DMS79 (cell line): ENCODE measurements around the gene GTF2A2.
A peak's percentile ranks its signal among the peaks of the same experiment; 100 is the strongest.
"Not testable (repeated sequence)": the region's sequence is repeated elsewhere in the genome, so short reads cannot be mapped to it uniquely, and the experiment has no call there.

Experiments used
- DNase-seq: peaks from one replicate; lab custom pipeline; 2025; lab: John Stamatoyannopoulos, UW

GTF2A2 gene, protein sequence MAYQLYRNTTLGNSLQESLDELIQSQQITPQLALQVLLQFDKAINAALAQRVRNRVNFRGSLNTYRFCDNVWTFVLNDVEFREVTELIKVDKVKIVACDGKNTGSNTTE

DNA sequence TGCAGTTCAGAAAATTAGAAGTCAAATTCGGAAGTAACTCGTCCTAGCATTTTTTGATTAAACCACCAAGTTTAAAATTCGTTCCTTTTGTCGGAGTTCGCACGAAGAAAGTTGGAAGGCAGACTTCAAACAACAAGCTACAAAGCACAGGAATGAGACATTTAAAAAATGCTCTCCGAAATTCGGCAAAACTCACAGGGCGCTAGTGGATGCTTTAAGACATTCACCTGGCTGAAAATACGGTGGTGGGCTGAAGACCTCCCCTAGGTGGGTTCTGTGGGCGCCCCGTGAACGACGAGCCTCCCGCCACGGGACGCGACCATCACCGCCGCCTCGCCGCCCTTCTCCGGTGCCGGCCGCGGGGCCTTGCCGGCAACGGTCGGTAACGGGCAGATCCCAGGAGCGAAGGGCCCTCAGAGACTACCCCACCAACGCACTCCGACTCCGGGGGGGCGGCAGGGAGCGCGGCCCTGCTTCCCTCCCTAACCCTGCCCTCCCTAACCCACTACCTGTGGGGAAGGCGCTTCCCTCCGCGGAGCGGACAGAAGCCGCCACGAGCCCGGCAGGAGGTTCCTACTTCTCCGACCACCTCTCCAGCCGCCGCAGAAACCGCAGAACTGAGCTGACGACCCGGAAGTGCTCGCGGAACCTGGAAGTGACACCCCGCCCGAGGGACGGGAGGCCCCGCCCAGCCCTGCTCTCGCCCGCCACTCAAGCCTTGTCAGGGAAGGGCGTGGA is at the start of gene GTF2A2:
Gene GTF2A2, minus strand, starts transcription at position 619 of the 738 bp plus-strand sequence. CDS start 5,238 bp downstream, outside the sequence.
- peak; percentile 66 for DNase-seq

DNA sequence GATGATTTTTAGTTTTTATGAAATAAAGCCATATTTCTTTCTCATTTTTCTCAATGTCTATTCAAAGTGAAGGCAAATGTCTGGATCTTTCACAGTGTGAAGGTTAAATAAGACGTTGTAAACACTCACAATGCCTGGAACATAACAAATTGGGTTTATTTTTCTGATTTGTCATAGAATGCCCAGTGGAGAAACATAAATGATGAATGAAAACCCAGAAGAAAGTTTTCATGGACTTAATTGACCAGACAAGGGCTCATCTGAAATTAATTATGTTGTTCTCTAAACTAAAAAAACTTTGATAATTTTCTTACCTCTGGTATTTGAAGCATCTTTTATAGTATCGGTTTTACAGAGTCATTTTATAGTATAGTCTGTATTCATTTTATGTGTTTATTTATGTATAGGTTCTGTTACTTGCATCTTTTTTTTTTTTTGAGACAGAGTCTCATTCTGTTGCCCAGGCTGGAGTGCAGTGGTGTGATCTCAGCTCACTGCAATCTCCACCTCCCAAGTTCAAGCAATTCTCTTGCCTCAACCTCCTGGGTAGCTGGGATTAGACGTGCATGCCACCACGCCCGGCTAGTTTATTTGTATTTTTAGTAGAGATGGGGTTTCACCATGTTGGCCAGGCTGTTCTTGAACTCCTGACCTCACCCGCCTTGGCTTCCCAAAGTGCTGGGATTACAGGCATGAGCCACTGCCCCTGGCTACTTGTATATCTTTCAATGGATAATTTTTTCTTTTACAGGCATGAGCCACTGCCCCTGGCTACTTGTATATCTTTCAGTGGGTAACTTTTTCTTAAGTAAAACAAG is 46.9 kb upstream of the GTF2A2 start:
- DNase-seq, result no peak

DNA sequence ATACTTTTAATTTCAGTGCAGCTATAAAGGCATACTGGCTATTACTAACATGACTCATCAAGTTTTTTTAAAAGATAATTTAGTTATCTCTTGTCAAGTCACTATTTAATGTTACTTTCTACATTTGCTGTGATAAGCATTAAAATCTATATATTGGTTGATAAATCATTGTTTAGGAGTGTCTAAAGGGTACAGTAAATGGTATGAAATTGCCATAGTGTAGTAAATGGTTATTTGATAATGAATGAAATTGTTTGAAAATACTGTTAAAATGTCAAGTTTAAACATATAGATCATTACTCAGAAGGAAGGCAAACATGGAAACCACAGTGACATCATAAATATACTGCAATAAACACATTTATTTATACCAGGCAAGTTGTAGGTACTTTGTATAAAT is 45.0 kb upstream of the GTF2A2 start:
- no peak for DNase-seq

DNA sequence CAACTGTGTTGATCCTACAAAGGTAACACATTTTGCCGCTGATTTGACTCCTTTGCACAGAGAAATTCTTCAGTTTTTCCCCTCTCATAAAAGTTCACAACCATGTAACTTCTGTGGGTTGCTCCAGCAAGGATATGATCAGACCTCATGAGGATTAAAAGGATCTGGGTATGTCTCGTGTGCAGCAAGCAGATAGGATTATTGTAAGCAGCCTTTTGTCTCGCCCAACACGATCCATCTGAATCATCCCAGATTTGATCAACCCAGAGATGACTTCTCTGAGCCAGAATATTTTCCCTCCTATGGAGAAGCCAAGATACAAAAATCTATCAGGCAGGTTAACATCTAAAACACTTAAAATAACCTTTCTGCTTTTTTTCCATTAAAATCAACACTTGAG is 44.6 kb upstream of the GTF2A2 start:
- no peak for DNase-seq

DNA sequence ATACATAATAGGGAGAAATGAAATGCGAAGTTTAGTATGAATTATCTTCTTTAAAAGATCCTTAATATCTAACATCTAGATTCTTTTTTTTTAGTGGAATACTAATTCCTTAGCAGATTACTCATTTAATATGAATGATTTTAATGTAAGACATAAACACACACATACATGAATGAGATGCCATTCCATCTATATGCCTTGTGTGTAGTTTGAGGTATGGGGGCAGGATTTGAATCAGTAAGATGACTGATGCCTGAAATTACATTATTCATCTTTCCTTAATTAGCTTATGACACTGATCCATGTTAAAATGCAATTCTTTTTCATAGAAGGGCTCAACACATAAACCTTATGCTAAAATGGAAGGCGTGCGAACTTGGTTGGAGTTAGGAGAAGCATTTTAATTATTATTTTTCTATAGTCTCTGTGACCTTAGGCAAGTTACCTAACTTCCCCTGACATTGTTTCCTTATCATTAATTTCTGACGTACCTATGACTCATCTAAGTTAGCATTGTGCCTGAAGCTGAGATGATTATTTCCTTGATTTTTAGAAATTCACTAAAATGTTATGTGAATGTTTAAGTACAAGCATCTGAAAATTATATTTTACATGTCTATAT is 42.6 kb upstream of the GTF2A2 start:
- no peak for DNase-seq

DNA sequence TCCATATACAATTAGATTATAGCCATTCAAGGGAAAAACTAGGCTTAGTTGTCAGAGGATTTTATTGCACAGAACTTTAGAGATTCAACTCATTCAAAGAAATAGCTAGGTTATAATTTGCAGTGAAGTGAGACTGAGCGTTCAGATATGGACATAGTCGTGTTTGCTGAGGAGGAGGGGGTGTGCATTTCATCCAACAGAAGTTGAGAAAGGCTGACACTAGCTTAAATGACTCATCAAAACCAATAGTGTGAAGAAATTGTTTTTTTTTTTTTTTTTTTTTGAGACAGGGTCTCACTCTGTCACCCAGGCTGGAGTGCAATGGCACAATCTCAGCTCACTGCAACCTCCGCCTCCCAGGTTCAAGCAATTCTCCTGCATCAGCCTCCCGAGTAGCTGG is 40.8 kb upstream of the GTF2A2 start:
- not testable (repeated sequence) for DNase-seq

DNA sequence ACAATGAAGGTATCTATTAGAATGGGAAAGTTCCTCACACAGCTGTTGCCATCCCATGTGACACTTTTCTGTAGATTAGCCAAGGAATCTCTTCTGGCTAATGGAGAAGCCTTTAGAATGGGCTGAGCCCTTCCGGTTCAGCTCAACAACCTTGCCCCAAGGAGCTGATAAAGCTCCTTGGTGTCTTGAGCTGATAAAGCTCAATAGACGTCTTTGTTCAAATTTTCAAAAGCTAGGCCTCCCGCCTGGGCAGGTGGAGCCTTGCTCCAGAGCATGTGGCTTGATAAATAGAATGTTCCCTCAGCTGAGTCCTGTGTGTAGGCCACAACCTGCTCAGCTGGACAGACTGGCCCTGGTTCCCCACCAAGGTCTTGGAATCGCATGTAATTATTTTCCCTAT is 39.0 kb upstream of the GTF2A2 start:
- no peak for DNase-seq

DNA sequence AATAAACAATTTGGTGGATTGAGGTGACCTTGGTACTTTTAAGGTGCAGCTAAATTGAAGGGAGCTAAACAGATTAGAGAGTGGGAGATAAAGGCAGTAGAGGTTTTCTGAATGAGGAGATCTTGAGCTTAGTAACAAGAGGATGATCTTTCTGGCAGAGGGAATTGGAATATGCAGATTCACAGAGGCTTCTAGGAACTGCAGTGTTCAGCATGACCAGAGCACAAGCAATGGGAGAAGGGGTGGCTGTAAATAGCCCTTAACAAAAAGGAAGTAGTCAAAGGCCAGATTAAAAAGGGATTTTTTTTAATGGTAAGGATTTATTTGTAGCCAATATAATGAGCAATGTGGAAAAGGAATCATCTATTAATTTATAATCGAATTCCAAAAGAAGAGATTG is 37.5 kb upstream of the GTF2A2 start:
- DNase-seq, result no peak

DNA sequence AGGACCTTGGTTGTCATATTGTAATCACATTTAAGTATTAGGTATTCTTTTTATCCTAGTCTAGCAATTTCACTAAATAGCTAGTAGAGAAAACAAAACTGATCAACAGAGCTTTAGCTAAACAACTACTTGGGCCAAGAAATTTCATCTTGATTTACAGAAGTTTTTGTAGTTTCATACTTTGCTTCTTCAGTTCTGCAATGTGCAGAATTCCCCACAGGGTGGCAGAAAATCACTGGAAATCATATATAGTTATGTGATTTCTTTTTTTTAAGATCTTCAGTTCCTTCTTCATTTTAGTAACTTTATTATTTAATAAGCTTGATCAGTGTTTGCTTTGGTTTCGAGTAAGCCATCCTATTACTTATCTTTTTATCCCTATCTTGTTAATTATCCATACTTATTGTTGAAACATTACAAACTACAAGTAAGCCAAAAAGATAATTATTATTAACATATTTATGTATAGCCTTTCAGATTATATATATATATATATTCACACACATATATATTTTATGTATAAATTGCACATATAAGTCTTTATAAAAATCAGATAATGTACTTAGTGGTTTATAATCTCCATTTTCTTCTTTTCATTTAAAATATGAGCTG is 34.0 kb upstream of the GTF2A2 start:
- no peak for DNase-seq

DNA sequence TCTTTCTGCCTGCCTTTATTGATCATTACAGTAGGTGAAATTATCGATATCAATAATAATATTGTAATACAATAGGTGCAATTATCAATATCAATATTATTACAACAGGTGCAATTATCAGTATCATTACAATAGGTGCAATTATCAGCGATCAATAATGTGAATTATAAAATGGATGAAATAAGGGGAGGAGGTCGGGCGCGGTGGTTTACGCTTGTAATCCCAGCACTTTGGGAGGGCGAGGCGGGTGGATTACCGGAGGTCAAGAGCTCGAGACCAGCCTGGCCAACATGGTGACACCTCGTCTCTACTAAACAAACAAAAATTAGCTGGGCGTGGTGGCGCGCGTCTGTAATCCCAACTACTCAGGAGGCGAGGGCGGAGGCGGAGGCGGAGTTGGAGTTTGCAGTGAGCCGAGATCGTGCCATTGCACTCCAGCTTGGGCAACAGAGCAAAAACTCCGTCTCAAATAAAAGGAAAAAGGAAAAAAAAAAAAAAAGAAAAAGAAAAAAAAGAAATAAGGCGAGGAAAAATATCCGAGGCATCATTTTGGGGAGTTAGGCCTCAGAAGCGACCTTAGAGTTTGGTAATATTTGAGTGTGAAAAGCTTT is 32.4 kb upstream of the GTF2A2 start:
- peak; percentile 21 for DNase-seq

DNA sequence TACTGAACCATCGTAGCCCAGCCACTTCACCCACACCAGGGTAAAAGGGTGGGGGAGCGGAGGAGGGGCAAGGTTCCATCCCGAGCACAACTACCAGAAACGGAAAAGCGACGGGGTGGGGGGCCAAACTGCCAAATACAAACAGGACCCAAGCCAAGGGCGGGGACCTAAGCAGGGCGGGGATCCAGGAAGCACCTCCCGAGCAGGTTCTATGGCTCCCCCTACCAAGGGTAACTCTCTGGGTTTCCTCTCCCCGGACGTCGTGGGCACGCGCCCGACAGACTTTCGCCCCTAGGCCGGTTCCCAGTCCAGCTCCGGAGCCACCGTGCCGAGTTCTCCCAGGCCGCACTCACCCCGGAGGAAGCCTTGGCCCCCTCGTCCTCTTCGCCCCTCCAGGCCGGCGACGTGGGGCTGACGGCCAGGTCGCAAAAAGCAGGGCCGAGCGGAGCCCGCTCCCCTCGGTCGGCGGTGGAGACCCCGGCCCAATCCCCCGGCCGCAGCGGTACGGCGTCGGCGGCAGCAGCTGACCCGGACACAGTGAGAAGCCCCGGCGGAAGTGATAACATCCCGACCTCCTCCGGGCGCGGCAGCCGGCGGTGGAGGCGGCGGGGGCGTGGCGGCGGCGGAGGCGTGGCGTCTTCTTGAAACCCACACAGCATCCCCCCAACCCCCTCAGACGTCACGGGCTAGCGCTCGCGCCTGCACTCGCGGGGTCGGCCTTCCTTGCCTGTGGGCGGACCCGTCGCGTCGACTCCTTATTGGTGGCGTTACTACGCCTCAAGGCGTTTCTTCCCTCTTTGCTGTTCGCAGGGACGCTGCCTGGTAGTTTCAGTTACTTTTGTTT is 31.7 kb upstream of the GTF2A2 start, which contains the start of gene BNIP2:
Gene BNIP2, minus strand, starts transcription at position 539 of the 844 bp plus-strand sequence. CDS start 6,863 bp downstream, outside the sequence.
- DNase-seq, result peak; percentile 86

DNA sequence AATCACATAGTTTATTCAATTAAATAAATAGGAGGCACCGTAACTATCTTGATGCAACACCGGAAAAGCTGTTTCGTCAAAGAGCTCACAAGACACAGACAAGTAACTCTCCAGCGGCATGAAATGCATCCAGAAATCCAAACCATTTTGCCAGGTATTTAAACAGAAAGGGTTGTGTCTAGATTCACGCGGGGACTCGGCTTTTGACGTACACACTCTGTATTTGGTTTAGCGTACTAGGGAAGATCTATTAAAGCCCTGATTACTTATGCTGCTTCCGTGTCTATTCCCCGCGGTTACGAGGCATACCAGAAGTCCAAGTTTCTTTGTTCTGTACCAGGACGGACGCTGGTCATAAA is 31.1 kb upstream of the GTF2A2 start:
- no peak for DNase-seq

DNA sequence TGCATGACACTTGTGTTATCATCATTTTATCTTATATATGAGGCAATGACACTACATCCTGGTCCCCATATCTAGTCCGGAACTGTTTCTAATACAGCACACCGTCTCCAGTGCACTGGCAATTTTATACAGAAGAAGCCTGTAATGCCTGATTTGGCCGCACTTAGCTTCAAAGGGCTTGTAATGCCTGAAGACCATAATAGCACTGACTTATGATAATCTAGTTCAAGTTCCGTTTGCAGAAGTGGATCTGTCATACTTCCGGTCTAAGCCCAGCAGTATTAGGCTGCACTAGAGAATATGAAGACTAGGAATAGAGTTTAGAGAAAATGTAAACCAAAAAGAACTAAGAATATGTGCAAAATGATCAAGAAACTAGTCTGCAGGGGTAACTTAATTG is 30.5 kb upstream of the GTF2A2 start:
- DNase-seq, result no peak

DNA sequence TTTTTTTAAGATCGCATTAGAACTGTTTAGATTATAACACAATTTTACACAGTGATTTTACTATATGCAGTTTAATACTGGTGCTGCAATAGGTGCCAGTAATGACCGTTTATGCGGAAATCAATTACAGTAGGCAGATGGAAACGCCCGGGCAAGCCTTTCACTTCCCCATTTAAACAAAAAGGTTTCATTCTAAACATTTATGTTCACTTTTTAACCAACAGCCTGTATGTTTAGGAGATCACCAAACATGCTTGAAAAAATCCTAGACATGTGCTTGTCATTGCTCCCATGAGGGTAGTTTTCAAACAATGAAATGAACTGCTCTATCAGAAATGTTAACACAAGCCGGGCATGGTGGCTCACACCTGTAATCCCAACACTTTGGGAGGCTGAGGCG is 29.1 kb upstream of the GTF2A2 start:
- DNase-seq, result no peak

DNA sequence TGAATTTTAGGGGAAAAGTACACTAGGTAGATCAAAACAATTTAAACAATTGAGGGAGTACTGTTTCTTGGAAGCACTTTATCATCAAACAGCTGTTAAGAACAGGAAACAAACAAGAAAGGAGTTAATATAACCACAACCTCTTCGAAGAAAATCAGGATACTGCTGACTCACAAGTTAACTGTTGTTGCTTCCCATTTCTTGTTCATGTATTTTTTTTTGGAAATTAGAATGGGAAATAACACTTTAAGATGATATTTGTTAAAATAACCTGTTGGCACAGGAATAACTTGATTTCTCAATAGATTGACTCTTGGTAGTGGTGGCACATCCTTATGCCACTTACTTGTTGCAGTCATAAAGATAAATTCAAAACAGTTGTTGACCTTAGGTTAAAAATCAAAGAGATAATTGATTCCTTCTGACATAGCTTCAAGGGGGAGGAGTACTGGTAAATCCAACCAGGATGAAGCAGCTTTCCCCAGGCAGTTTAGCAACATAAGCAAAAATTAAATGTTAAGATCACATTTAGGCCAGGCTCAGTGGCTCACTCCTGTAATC is 28.5 kb upstream of the GTF2A2 start:
- no peak for DNase-seq

DNA sequence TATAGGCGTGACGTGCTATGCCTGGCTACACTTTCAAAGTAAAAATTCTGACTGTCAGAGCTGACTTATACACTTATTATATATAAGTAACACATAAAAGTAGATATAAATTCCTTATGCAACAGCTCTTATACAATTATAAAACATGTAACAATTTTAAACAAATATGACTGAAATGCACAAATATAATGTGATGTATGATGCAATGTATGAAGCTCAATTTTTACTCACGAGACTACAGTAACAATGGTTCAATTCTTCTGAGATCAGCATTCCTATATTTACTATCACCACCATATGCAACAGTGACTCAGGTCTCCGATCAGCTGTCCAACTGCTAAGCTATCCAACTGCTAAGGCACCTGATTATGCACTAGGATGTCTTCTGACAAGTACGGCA is 23.6 kb upstream of the GTF2A2 start:
- DNase-seq, result no peak

DNA sequence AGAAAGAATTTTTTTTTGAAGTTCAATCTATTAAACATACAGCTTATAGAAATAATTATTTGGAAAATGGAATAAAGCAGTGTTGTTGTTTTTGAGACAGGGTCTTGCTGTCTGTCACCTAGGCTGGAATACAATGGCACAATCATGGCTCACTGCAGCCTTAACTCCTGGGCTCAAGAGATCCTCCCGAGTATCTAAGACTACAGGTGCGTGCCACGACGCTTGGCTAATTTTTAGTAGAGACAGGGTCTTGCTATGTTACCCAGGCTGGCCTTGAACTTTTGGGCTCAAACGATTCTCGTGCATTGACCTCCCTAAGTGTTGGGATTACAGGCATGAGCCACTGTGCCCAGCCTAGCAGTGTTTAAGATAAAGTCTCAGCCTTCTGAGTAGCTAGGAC is 23.0 kb upstream of the GTF2A2 start:
- DNase-seq, result no peak

DNA sequence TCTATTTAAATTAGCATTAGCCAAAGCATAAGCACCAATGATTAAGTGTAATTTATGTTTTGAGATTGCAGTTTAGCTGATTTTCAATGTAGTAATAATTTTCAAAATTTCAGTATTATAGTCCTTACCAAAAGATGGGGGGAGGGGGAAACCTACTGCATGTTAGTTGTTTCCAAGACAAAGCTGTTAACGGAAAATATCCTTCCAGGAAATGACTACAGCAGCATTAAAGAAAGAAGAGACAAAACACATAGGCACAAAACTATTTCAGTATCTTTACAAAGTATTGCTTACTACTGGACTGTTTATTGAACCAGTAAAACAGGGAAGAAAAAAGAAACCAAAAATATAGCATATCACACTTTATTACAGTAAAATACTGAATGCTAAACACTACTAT is 21.3 kb upstream of the GTF2A2 start:
- no peak for DNase-seq

DNA sequence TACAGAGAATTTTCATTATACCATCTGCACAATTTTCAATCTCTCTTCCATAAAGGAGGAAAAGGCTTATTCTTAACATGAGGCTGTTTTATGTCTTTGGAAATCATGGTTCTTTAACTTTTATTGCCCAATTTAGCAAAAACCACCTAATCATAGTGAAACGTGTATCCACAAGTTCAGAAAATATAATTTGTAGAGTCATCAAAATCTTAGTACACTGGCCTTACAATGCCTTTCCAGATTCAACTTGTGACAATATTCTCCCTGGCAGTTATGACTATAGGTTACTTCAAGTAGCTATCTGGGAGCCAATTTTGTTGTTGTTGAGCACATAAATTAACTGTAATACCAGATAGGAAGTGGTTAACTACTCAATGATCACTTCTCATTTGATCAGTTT is 20.9 kb upstream of the GTF2A2 start:
- DNase-seq, result no peak

DNA sequence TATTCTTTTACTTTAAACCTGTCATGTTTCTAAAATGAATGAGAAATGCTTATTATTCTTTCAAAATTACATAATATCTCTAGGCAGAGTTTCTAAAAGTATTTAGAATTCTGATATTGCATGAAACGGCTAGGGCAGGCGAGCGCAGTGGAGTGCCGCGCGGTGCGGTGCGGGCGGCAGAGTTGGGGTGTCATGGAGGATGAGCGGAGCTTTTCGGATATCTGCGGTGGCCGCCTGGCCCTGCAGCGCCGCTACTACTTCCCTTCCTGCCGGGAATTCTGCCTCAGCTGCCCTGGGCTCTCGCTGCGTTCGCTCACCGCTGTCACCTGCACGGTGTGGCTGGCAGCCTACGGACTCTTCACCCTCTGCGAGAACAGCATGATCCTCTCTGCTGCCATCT is 19.2 kb upstream of the GTF2A2 start:
- DNase-seq, result no peak
